Activated CD8-positive, alpha-beta memory T cell treated with anti-CD3 and anti-CD28 coated beads, Interleukin-2, amount 50 U/mL, for 4 hours (primary cell): ENCODE data around the gene VAT1L.
"Not testable (repeated sequence)": the region's sequence is repeated elsewhere in the genome, so short reads cannot be mapped to it uniquely, and the experiment has no call there.

Experiments used
- DNase-seq: peaks from one replicate; pipeline ENCODE4 v3.0.0-alpha.2; 2020

The VAT1L gene

DNA sequence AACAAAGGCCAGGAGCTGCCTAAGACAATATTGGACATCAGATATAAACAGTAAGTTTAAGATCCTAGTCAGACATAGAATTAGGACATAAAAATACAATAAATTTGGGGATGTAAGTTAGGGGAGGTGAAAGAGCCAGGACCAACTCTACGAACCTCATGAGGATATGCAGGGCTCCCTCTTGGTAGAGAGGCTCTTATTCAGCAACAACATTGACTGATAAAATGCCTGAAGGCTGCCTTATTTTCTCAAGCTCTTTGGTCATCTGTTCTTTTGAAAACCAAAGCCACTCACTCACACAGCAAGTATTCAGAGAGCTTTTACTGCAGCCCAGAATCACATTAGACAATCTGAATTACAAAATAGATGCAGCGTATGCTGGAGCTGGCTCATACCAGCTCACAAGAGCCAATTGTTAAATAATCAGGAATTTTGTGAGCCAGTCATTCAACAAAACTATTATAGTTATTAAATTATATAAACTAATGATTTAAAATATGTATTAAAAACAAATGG is 125.4 kb downstream of the VAT1L start:
- no peak for DNase-seq

DNA sequence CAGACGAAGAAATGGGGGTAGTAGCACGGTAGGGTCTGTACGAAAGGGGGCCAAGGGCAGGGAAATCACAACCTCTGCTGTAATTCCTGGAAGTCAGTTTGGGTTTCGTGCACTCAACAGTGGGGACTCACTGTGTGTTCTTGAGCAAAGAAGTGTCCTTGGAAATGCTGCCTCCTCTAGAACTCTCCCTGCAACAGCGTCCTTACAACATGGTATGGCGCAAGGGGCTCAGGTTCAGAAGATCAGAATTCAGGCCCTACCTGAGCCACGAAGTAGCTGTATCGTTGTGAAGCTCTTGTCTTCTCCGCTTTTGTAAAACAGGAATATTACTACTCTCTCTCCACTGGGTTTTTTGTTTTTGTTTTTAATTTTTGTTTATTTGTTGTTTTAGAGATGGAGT is 127.7 kb downstream of the VAT1L start:
- no peak for DNase-seq

DNA sequence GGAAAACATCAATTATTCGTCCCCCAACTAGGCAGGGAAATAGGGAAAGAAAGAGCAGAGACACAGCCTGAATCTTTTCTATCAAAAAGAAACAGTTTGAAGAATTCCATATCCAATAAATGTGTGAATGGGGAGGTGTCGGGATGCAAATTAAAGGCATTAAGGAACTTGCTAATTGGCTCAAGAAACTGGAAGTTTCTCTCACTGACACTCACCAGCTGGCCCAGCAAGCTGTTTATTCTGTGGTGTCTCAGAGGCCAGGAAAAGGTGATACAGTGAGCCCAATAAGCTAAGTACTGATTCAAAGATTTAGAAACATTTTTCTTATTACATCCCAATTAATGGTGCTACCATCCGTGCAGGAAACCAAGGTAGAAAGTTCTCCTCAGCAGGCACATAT is 129.6 kb downstream of the VAT1L start:
- DNase-seq, result no peak

DNA sequence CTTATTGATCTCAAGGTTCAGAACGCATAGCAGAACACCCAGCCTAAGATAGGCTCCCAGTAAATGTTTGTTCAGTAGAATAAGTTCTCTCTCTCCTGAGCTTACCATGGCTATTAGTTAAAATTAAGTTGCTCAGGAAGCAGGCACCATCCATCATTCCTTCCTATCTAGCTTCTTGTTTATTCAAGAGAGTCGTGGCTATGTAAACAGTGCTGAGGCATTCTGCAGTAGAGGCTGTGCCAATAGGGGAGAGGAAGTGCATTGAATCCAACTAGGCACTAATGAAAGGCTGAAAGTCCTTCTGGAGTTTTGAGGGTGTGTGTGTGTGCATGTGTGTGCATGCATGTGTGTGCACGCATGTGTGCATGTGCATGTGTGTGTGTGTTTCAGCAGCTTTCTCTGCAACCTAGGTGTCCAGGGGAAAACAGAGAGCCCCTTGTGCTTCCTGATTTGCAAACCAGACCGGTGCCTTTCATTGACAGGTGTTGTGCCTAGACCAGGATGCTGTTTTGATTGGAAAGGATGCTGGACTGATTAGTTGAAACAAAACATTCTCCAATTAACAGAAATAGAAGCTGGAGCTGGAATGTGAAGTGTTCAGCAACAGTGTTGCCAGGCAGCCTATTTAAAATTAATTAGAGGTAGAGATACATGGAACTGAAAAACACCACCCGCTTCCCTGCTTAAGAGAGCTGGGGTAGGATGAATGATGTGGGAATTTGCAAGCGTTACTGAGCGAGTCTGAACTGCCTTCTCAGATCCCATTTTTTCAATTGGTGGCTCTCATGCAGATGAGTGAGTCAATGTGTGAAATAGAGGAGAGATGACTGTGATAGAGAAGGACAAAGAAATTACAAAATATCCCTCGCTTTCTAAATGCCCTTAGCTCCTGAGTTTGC is 130.7 kb downstream of the VAT1L start:
- DNase-seq, result no peak

DNA sequence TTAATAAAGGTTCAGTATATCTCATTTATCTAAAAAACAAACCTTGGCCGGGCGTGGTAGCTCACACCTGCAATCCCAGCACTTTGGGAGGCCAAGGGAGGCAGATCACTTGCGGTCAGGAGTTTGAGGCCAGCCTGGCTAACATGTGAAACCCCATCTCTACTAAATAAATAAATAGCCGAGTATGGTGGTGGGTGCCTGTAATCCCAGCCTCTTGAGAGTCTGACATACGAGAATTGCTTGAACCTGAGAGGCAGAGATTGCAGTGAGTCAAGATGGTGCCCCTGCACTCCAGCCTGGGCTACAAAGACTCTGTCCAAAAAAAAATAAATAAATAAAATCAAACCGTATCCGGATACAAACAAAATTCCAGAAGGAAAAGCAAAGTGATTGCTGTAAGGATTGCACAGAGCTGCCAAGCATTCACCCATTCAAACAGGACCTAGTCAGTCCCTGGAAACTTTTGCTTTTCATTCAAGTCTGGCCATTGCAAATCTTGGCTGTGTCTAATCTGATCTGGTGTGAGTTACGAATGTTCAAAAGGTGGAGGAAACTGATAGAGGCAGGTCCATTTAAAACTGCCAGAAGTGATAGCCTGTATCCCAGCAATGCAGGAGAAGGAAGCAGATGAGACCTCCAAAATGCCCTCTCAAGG is 131.5 kb downstream of the VAT1L start:
- no peak for DNase-seq

DNA sequence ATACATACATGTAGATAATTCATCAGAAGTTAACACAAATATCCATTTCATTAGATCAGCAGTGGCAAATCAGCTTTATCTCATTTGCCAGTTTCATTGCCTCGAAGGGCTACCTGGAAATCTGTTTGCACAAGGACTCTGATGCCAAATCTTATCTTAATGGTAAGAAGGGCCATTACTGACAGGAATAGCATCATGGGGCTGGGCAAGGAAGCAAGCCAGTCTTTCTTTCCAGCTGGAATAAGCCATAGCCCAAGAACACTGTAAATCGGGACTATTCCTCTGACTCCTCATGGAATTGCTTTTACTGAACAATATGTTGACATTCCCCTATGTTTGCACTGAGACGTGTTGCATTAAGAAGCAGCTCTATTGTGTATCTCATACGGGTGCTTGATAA is 132.6 kb downstream of the VAT1L start:
- DNase-seq, result no peak

DNA sequence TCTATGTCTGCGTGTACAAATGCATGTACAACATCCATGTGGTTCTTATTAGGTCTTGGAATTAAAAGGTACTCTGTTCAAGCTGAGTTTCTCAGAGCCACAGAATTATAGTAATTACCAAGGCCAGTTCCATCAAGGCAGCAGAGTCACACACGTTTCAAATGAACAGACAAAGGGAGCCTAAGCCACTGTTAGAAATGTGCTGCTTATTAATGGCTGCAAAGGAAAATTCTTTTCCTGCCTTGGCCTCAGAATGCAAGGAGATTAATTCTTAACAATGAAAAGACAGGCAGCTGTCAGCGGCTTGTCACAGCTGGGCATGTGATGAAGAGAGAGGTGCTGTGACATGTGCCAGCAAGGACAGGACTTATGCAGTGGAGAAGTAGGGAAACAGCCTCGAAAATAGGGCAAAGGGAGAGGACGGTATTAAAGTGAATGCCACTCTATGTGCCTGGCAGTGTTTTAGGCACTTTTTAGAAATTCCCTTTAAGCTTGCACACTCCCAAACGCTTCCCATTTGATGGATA is 133.9 kb downstream of the VAT1L start:
- DNase-seq, result no peak

DNA sequence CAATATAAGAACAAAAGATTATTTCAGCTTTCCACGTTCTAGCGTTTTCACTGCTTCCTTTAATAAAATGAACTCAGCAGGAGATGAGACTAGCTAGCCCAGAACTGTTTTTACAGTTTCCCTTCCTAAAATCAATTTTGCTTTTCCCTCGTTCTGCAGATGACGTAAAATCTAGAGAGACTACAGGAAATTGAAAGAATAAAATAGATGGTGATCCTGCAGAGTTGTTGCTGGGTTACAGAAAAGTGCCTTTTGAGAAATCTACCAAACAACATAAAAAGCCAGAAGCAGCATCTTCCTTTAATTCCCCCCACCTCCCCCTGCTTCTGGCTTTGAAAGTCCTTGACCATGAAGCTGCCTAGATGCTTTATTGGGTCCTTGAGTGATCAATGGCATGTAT is 137.2 kb downstream of the VAT1L start:
- DNase-seq, result no peak

DNA sequence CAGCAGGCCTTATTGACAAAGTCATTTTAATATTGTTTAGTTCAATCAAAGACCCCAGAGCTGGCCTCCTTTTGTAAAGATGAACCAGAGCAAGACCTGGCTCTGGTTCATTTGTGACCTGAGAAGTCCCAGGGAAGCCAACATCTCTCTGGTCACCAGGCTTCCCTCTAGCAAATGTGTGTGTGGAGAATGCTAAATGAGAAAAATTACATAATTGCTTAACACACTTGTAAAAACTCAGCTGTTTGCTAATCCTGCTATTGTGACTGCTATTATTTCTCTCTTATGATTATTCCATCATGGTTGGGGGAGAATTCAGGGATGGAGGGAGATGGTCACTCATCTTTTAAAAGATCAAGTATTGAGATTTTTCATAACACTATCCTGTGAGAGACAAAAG is 139.7 kb downstream of the VAT1L start:
- DNase-seq, result no peak

DNA sequence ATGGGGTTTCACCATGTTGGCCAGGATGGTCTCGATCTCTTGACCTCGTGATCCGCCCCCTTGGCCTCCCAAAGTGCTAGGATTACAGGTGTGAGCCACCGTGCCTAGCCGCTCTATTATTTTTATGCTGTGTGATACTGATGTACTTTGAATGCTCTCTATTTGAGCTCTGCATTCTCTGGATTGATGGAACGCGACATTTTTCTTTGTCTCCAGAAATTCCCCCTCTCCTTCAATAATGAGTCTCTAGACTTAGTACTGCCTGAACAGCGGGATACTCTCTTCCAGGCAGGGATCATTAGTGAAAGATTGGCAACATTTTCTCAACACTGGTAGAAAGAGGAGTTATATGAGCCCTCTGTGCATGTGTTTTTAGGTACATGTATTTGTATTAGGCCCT is 140.6 kb downstream of the VAT1L start:
- DNase-seq, result no peak

DNA sequence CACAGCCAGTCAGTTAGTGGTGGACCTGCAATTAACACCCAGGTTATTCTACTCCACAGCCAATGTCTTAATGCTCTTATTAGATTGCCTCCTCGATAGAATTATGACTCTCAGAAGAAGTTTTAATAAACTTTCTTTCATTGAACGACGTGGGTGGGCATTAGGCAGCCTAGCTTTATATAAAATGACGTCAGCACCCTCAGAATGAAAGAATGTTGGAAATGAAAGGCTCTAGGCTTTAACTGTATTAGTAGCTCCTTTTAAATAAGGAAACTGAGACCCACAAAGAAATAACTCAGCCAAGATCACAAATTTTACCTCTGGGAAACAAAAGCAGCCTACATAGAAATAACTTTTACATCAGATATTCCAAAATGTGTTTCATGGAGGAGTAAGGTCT is 142.7 kb downstream of the VAT1L start:
- no peak for DNase-seq

DNA sequence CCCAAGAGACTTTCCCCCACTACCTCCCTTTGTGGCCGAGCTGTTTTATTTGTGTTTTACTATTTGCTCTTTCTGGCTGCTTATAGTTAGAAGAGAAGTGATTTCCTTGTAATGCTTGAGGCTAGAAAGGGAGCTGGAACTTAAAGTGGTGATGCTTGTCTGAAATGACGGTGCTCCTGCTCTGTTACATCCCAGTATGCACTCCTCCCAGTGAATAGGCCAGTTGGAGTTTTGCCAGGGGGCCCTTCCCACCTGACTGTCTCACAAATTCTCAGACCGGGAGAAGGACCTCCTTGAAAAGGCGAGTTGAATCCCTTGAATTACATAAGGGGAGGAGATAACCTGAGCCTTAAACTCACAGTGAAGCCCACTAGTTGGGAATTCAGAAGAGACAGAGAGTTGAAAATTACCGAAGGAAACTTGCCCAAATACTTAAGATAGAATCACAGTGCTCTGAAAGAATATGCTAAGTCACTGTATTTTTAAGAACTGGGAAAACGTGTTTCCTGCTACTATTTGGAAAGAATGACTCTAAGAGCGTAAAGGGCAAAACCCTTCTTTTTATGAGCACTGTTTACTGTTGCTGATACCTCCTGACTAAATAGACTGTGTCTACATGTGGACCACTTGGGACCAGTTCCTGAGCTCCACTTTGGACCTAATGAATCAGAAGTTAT is 149.2 kb downstream of the VAT1L start:
- DNase-seq, result no peak

DNA sequence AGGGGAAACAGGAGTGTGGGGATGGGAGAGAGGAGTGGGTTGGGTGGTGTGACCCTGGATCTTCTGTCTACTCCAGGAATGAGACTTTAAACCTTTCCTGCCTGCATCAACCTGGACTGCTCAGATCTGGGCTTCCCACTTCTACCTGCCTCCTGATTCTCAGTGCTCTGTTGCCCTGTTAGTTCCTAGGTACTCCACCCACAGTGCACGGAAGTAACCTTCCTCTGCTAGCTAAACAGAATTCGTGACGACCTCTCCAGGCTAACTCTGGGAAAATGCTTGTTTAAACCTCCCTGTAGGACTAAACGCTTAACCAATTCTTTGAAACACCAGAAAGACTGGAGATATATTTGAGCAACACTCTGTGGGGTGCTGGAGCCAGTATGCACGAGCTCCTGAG is 150.5 kb downstream of the VAT1L start:
- DNase-seq, result no peak

DNA sequence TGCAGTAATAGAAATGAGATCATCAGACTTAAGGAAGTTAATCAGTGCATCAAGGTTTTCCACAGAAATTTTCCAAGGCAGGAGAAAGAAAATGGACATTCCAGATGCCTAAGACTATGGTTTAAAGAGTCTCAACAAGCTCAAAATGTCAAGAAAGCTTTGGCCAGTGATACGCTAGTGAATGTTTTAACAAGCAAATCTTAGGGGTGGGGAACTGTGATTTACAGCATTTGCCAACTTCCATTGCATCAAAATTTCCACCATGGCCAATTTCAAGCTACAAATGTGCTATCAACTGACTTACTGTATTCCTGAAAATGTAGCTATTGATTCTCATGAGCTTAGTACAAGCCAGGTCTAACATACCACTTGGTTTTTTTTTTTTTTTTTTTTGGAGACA is 151.6 kb downstream of the VAT1L start:
- DNase-seq, result no peak

DNA sequence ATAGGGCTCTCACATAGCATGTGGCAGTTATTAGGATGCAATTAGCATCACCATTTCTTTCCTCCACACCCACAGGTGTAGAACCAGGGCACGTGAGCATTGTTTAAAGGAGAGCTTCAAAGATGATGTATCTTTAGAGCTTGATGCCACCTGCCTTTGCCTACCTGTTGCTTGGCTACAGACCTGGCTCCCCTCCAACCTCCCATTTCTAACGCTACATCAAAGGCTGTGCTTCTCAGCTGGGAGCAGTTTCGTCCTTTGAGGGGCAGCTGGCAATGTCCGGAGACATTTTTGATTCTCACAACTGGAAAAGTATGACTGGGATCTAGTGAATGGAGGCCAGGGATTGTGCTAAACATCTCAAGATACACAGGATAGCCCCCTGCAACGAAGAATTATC is 155.4 kb downstream of the VAT1L start:
- DNase-seq, result no peak

DNA sequence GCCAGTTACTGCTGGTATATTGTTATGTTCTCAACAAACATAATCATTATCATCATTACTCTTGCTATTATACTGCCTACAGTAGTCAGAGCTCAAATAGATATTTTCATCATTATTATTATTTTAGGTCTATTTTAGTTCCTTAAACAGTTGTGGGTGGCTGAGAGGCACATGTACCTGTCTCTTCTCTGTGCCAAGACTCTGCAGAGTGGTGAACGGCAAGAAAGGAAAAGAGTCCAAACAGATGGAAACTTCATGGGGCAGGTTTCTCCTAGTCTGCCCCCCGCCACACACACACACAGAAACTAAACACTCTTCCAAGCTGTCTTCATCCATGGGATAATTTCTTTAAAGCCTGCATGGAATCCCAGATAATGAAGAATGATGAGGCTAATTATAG is 156.3 kb downstream of the VAT1L start:
- no peak for DNase-seq

DNA sequence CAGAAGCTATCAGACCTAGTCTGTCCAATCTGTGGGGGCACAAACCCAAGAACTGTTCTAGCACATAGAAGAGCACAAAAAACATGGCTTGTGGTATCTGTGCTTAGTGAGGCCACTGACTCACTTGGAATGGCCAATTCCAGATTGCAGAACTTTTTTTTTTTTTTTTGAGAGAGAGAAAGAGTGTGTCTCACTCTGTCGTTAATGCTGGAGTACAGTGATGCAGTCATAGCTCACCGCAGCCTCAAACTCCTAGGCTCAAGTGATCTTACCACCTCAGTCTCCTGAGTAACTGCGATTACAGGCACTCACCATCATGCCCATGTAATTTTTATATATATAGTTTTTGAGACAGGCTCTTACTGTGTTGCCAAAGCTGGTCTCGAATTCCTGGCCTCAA is 156.8 kb downstream of the VAT1L start:
- DNase-seq, result no peak

DNA sequence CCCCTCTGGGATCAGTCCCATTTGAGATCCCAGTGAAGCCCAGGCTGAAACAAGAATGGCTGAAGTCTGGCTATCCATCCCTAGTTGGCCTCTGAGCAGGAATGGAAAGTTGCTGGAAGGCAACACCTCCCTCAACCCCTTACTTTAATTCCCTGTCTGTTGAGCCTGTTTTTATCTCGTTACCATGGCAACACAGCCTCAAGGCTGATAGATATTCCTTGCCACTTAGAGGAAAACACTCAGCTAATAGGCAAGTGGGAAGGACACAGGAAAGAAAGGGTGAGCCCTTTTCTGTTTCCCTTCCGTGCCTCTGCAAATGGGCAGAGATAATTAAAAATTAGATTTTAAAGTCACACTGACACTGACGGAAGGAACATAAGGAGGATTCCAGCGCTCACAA is 158.5 kb downstream of the VAT1L start:
- no peak for DNase-seq

DNA sequence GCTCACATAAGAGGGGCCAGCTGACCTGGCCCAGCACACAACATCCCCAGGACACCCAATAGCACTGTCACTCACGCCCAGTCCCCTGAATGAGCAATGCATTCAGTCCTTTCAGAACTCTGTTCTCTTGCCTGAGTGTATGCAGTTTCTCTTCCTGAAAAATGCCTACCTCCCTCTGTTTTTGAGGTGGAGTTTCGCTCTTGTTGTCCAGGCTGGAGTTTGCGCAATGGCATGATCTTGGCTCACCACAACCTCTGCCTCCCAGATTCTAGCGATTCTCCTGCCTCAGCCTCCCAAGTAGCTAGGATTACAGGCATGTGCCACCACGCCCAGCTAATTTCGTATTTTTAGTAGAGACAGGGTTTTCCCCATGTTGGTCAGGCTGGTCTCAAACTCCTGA is 159.2 kb downstream of the VAT1L start:
- not testable (repeated sequence) for DNase-seq

DNA sequence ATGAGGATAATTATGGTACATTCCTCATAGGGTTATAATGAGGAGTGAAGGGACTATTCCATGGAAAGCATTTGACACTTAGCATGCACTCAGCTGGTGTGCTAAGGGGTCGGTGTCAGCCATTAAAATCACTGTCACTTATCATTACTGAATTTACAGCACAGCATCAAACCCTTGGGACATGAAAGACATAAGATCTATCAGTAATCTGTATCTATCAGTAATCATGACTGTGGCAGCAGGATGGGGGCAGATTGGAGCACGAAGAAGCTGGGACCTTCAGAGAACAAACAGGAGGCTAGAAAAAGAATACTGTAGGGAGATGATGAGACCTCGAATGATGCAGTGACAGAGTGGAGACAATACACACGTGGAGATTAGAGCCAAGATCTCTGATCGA is 160.5 kb downstream of the VAT1L start:
- no peak for DNase-seq

DNA sequence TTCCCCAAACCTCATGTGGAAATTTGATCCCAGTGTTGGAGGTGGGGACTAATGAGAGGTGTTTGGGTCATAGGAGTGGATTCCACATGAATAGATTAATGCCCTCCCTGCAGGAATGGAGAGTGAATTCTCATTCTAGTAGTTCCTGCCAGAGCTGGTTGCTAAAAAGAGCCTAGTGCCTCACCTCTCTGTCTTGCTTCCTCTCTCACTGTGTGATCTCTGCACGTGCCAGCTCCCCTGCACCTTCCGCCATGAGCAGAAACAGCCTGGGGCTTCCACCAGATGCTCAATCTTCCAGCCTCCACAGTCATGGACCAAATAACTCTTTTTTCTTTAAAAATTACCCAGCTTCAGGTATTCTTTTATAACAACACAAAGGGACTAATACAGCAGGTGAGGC is 161.1 kb downstream of the VAT1L start:
- DNase-seq, result no peak

DNA sequence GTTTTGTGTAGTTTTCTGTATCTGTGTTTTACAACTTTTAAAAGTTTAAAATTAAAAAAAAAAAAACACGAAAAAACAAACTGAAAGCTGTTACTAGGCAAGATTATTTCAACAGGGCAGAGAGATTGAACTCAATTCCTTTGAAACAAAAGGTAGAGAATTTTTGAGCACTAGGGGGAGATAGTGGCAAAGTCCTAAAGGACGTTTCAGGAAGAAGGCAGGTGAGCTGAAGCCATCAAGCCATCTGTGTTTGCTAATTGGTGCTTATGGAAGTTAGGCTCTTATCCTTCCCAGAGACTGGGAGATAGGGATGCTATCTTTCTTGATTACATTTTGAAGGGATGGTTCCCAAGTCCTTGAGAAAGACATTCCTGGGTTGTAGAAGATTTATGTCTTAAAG is 163.4 kb downstream of the VAT1L start:
- DNase-seq, result no peak

DNA sequence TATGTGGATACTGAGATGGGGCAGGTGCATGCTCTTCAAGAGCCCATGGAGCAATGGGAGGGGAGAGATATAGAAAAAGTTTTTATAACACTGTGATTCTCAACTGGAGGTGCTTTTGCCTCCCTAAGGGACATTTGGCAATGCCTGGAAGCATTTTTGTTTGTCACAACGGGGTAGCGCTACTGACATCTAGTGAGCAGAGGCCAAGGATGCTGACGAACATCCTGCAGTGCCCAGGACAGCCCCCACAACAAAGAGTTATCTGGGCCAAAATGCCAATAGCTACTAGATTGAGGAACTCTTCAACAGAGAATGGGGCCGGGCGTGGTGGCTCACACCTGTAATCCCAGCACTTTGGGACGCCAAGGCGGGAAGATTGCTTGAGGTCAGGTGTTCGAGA is 166.8 kb downstream of the VAT1L start:
- DNase-seq, result no peak

DNA sequence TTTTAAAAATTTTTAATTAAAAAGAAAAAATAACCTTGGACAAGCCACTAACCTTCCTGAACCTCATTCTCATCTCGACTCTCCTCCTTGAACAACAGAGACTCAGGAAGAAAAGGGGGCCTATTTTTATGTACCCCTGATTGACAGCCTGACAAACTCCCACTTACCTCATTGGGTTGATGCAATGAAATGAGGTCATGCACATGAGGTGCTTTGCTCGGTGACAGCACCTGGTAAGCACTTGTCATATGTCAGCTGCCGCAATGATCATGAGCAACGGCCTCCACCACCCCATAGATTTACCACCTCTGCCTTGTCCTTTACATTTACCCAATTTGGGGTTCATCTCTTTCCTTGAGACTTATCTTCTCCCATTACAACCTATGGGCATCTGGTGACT is 167.9 kb downstream of the VAT1L start:
- DNase-seq, result no peak
